HG03442 (cell line): Measurements from ENCODE around the gene ALG14.
"Not testable (repeated sequence)": the region's sequence is repeated elsewhere in the genome, so short reads cannot be mapped to it uniquely, and the experiment has no call there.

ENCODE experiments used
- ATAC-seq: cut with Tn5 transposase; IDR thresholded peaks from one replicate; pipeline ENCODE4 v1.9.1; 2021; ENCODE audit warnings: mild to moderate bottlenecking, moderate library complexity; ENCODE audit not compliant: unreplicated experiment

The ALG14 gene, protein sequence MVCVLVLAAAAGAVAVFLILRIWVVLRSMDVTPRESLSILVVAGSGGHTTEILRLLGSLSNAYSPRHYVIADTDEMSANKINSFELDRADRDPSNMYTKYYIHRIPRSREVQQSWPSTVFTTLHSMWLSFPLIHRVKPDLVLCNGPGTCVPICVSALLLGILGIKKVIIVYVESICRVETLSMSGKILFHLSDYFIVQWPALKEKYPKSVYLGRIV

DNA sequence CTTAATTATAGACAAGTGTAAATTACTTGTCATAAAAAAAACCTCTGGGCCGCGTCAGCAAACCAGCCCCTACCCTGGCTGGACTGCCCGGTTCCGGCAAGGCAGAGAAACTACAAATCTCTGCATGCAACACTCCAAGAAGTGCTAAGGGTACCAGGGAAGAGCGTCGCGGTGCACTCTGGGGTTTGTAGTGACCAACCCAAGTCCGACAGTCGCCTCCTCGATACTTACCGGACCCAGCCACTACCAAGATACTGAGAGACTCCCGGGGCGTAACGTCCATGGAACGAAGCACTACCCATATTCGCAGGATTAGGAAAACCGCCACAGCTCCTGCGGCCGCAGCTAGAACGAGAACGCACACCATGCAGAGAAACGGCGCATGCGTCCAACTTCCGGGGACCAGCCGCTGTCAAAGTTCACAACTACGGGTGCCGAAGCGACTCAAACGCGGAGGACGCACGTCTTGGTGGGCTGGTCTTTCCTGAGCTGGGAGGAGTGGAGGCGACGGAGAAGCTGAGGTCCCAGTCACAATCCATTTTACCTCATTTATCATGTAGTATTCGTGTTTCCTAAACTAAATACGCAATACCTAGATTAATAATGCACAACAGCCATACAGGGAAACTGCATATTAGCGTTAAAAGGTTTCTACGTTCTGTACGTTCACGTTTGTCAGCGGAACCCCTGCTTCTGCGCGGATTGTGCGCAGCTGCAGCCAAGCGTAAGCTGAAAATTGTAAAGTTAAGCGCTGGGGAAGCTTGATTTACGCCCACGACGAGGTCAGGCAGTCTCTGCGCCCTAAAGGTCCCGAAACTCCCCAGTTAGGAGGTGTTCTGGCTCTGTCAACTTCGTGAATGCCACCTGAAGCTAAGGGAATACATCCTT, at the start of gene ALG14:
ALG14 (minus strand) TSS at position 420 of the 888 bp plus-strand sequence; CDS start at position 367, 53 bp downstream.
- ATAC-seq = peak; percentile 97

DNA sequence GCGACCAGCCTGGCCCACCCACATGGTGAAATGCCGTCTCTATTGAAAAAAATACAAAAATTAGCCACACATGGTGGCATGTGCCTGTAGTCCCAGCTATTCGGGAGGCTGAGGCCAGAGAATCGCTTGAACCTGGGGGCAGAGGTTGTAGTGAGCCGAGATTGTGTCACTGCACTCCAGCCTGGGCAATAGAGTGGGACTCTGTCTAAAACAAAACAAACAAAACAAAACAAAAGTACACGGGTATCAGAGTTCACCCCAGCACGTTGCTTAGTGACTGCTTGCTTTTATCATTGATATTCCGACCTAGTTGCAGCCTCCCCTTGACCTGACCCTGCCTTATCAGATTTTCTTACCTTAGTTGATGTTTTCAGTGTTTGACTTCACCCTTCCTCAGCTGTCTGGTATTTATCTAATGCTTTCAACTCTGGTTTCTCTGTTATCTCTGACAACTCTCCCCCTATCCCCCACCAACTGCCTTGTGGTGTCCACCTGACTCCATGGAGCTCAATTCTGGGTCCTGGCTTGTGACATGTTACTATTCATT, 49.5 kb upstream of the ALG14 start:
- no peak for ATAC-seq

DNA sequence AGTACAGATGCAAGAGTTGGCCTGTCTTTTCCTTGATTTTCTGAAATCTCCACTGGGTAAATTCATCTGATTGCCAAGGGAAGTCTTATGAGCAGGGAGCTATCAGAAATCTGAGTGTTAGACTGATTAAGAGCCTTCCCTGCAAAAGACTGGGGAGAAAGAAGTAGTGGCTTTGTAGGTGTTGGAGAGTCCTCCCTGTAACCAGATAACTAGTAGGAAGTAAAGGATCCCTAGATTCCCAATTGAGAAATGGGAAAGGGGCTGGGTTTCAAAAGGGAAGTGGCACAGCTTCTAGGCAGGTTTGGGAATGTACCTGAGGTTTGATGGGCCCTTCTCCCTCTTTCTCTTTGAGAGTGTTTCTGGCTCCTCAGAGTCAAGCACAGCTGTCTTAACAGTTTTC, 46.5 kb upstream of the ALG14 start:
- ATAC-seq = no peak

DNA sequence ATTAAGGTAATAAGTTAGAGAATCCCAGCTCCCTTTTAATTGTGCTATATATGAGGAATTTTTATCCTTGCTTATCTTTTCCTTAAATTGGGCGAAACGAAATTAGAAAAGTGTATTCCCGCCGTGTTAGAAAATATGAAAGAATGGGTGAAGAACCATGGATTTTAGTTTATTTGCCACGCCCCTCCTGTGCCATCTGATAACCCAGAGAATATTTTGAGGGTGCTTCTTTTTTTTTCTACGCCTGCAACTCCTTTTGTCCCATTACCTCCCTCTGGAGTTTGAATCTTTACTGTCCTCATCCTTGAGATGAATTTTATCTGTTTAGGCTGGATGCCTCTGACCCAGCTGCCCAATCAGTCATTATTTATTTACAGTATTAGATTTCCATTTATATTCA, 46.0 kb upstream of the ALG14 start:
- ATAC-seq = no peak

DNA sequence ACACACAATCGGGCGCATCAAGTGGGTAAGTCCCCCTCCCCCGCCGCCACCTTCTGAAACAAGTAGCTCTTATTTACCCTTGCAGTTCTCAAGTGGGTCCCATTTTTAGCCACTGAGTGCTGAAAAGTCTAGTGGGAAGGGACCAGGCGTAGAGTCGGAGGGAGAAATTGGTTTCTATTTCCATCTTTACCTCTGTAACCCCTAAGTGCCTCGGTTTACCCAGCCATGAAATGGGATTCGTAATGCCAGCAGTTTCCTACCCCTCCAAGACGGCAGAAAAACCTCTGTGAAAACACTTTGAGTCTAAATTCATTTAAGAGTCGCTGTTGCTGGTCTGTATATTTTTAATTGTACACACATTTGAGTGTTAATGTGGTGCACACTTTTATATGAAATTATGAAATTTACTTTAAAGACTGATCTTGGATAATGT, 45.3 kb upstream of the ALG14 start:
- no peak for ATAC-seq

DNA sequence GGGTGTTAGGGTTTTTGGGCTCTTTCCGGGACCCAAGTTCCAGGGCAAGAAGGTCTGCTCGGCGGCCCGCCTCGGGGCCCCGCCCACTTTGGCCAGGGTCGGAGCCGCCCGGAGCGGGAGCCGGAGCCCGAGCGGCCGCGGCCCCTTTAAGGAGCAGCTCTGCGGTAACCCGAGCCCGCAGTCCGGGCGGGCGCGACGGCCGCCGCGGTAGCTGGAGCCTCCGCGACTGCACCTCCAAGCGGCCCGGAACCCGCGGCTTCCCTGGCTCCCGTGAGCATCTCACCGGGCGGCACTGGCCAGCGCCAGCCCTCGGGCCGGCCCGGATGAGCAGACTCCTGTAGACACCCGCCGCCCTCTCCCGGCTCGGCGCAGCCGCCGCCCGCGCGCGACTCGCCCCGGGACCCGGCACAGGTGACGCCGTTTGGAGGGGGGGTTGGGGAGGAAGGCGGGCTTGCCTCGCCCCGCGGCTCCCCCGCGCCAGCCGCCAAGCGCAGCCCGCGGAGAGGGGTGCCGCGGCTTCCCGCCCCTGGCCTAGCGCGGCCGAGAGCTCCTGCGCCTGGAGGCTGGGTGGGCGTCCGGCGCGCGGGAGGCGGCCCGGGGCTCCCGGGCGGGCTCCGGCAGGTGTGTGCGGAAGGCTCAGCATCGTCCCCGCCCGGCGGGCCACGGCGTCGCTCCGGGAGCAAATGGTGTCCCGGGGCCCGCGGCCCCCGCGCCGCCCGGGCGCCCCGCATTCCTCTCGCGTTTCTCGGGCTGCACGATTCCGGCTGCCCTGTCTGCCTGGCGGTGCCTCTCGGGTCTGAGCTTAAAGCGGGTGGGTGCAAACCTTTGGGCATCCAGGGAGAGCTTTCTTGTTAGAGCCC, 44.7 kb upstream of the ALG14 start, which contains the start of gene TLCD4:
TLCD4 (plus strand) TSS at position 149 of the 860 bp plus-strand sequence. CDS start 26,547 bp downstream, outside the sequence.
- ATAC-seq = peak; percentile 37

DNA sequence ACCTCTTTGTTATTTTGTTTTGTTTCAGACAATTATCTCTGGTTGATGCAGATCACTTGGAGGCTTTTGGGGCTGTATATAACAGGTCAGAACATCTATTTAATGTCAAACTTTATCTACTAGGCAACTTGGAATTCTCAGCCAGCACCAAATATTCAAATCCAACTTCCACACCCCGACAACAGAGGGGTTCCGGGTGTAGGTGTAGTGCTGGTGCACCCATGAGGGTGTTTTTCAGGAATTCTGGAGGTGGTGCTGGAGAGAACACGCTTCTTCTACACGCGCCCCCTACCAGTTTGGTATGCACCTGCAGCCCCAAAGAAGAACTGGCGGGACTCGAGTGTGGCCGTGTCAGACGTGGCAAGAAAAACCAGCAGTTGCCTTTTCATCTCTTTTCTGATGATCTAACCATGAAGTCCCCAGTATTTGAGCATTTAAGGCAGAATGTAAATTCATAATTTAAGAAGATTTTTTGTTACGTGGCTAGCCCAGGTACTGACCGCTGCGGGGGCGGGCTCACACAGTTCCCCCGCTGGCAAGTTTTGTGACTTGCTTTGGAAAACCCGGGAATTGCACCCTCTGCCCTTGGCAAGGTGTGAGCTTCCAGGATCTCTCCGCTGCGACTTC, 43.9 kb upstream of the ALG14 start:
- peak; percentile 65 for ATAC-seq

DNA sequence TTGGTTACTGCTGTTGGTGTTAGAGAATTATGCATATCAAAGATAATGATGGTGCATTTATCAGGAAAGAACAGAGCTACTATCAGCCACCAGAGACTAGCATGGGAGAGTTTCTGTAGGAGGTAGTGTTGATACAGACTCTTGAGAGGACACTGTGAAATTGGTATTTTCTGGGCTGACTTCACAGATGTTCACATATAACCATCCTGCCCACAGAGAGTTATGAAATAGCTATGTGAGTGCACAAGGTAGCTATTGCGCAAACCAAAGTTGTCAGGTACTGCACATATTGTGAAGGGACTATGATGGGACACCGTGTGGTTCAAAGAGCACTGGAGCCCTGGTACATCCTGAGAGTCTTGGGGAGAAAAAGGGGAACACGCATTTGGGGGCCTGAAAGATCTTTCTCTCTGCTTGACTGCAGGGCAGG, 43.0 kb upstream of the ALG14 start:
- no peak for ATAC-seq

DNA sequence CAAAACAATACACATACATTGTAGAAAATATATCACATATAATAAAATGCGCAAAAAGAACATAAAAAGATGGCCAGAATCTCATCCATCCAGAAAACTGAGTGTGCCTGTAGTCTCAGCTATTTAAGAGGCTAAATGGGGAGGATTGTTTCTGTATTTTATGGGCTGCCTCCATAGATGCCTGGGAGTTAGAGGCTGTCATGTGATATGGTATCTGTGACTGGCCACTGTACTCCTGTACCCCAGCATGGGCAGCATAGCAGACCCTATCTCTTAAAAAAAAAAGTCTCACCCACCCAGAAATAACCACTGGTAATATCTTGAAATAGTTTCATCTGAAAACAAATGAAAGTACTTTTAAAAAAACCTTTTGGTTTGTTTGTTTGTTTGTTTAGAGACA, 40.9 kb upstream of the ALG14 start:
- no peak for ATAC-seq

DNA sequence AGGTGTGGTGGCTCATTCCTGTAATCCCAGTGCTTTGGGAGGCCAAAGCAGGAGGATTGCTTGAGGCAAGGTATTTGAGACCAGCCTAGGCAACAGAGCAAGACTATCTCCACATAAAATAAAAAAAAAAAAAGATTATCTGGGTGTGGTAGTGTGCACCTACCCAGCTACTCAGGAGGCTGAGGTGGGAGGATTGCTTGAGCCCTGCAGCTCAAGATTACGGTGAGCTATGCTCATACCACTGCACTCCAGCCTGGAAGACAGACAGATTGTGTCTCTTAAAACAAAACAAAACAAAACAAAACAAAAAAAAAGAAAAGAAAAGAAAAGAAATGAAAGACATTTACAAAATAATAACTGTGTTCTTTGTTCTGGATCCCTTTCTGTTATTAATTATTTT, 38.3 kb upstream of the ALG14 start:
- no peak for ATAC-seq

DNA sequence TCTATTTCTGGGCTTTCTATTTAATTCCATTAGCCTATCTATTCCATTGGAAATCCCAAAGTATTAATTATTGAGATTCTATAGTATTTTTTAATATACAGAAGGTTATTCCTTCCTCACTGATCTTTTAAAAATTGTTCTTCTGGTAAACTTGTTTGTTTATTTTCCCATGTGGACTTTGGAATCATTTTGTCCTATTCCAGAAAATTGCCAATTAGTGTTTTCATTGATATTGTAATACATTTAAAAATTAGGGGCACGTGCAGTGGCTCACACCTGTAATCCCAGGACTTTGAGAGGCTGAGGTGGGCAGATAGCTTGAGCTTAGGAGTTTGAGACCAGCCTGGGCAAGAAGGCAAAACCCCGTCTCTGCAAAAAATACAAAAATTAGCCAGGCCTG, 36.0 kb upstream of the ALG14 start:
- no peak for ATAC-seq

DNA sequence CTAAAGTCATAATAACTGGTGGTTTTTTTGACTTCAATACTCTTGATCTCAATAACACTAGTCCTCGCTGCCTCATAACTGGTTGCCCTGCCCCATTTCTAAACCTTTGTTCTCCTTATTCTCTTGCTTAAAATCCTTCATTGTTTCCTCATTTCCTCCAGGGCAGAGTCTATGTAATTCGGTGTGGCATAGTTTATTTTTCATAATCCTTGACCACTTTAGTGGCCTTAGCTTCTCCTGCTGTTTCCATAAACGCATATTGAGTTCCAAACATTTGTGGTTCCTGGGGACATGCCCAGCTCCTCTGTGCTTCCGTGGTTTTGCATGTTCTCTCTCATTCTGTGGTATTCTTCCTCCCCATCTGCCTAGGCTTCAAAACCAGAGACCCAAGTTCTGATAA, 25.4 kb upstream of the ALG14 start:
- ATAC-seq = no peak

DNA sequence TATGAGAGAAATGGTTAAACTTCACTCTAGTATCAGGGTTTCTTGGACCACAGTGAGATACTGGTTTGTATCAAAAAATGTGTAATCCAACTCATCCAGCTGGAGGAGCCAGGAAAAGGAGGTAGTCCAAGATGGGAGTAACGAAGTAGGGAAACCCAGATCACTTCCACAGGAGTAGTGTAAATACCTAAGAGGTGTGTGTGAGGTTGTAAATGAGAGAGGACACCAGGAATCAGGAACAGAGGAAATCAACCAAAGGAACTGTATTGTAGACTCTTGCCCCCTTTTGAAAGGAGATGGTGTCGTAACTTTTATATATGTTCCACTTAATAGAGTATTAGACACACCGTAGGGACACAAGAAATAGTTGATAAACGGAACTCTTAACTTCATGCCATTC, 24.7 kb upstream of the ALG14 start:
- ATAC-seq = no peak

DNA sequence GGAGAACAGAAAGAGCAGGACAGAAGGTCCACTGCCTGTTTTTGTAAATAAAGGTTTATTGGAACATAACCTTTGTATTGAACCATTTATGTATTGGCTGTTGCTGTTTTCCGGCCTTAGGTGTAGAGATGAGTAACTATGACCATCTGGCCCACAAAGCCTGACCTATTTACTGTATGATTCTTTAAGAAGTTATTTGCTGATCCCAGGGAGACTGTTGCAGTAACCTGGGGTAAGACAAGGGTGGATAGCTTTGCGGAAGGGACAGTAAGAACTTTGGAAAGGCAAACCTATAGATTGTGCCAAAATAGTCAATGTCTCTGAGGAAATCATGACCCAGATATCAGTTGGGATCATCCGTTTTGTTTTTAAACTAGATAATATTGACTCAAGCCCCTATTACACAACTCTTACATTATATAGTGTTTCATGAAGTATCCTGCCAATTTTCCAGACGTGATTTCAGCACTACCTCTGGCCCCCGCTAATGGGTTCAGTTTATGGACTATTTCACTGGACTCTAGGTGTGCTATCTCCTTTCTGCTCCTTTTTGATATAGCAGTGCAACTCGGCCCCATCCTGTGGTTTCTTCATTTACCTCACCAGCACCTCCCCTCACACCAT, 23.6 kb upstream of the ALG14 start:
- peak; percentile 20 for ATAC-seq

DNA sequence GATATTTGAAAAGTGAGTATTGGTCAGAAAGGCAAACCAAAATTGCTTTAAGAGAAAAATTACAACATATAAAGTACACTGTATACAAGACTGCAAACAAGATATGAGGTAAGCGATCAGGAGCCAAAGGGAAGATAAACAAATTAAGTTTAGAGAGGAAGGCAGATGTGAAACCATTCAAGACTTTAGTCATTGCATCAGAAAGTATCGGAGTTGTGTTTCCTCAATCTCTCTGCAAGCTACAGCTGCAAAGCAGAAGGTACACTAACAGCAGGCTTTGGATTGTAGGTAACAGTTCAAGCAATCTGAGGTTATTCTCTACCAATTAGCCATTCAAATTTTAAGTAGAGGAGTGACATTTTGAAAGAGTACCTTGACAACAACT, 23.1 kb upstream of the ALG14 start:
- peak; percentile 93 for ATAC-seq

DNA sequence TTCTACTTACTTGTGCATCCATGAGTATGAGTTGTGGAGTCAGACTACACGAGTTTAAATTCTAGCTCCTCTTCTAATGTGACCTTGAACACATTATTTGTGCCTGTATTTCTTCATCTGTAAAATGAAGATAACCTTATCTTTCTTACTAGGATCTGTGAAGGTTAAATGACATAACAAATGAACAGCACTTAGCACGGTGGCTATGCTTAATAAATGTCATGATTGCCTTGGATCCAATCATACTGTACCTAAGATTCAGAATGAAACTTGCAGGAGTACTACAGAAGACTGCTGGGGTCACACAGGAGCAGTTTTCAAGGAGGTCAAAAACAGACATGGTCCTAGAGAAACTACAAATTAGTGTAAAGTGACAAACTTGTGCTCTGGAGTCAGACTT, 22.2 kb upstream of the ALG14 start:
- no peak for ATAC-seq

DNA sequence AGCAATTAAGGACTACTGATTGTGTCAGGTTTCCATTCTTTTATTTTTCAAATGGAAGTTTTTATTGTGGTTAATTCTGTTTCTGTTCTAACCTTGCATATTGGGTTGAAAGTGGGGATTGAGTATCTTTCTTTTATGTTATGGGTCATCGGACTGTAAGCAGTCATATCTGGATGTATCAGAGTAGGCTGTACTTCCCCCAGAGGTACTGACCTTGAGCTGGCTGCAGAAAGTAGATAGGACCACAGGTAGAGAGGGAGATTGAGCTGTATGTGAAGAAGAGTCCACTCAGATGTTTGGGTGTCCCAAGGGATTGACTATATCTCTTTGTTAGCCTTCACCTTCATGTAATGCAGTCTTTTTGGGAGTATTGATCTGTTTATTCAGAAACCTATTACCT, 20.5 kb upstream of the ALG14 start:
- ATAC-seq = no peak

DNA sequence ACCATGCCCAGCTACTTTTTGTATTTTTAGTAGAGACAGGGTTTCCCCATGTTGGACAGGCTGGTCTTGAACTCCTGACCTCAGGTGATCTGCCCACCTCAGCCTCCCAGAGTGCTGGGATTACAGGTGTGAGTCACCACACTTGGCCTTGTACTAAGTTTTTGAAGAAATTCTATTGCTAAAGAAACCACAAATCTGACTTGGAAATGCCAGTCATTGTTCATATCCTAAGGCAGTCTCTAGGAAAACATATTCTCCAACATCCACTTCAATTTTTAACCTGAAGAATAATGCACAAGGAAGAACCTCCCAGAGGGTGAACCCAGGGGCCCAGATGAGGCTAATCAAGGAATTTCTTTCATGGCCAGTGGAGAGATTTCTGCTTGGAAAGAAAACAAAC, 20.1 kb upstream of the ALG14 start:
- not testable (repeated sequence) for ATAC-seq

DNA sequence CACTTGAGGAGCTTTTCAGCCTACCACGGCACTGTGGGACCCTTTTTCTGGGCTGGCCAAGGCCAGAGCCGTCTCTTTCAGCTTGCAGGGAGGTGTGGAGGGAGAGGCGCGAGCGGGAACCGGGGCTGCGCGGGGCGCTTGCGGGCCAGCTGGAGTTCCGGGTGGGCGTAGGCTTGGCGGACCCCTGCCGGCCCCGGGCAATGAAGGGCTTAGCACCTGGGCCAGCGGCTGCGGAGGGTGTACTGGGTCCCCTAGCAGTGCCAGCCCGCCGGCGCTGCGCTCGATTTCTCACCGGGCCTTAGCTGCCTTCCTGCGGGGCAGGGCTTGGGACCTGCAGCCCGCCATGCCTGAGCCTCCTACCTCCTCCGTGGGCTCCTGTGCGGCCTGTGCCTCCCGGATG, 18.5 kb upstream of the ALG14 start:
- ATAC-seq = not testable (repeated sequence)

DNA sequence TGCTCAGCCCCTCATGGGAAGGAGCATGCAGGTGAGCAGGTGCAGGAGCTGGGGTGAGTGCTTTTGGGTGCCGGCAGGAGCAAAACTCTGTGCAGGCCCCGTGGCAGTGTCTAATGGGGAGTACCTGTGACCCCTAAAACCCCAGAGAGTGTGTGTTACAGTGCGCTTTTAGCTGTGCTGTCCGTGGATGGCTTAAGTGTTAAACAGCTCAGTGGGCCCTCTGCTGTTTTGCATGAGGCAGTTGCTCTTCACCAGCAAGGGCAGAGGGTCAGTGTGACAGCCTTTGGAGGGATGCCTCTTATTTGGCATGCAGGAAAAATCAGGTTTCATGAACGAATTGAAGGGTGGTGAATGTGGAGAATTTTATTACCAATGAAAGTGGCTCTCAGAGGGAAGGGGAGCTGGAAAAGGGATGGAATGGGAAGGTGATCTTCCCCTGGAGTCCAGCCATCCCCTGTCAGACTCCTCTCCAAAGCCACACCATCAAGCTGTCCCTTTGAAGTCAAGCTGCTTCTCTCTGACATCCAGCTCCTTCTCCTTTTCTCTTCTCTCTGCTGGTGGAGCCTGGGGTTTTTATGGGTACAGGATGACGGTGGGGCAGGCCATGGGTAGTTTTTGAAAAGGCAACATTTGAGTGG, 17.0 kb upstream of the ALG14 start:
- no peak for ATAC-seq
